UCSD-AML1 (cell line): ENCODE results near the gene MEPCE.
A peak's percentile ranks its signal among the peaks of the same experiment; 100 is the strongest.
"Not testable (repeated sequence)": the region's sequence is repeated elsewhere in the genome, so short reads cannot be mapped to it uniquely, and the experiment has no call there.

ENCODE experiments used
- DNase-seq: peaks from one replicate; lab custom pipeline; 2025; ENCODE audit not compliant: unreplicated experiment; lab: John Stamatoyannopoulos, UW

Gene MEPCE

DNA sequence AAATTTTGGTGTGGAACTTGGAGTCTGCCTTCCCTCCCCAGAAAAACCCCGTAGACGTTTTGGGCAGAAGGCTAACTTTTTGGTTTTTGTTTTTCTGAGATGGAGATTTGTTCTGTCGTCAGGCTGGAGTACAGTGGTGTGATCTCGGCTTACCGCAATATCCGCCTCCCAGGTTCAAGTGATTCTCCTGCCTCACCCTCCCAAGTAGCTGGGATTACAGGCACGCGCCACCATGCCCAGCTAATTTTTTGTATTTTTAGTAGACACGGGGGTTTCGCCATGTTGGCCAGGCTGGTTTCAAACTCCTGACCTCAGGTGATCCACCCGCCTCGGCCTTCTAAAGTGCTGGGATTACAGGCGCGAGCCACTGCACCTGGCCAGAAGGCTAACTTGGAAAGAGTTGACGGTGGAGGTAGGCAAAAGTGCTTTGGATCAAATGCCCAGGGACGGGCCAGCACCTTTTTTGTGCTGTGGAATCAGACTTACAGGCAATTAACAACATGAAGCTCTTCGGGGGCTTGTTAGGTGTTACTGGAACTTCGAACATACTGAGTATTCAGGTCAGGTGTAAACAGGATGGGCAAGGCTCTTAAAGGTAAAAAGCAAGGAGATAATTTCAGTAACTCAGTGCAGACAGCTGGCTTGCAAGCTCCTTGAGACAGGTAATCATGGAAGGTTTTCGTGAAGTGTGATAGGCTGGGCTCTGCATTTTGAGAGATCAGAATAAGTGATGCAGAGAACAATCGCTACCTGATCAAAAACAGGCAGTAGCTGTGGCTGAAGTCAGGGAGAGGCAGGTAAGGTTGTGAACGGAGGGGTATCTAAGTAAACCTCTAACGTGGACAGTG lies 4.9 kb downstream of the MEPCE start:
- no peak for DNase-seq

DNA sequence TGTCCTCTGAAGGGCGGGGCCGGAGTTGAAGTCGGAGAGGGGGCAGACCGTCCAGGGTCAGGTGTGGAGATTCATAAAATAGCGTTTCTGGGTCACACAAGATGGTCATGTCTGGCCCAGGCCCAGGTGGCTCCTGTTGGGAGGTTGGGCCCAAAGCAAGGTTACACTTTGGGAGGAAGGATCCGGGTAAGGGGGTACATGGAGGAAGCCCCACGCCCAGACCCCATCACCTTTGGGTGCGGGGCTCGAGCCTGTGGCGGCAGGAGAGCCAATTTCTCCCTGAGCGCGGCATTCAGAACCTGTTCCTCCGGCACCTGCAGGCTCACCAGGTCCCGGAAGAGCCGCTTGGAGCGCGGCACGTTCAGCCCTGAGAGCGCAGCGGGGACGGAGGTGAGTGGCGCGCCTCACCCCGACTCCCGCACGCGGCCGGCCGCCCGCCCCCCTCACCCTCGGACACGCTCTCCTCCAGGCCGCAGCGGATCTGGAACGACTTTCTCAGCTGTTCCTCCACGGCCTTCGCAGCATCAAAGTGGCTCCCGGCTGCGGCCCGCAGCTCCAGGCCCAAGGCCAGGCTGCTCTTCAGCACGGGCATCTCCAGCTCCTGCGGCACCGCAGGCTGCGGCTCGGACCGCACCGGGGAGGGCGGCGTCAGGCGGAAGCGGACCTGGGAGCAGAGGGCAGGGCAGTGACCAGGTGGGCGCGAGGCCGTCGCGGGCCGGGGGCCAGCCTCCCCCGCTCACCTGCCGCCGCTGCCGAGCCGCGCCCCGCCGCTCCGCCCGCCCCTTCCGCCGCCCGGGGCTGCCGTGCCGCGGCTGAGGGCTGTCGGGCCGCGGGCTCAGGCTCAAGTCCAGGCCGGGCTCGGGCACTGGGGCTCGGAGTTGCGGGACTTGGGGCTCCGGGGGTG lies 6.0 kb downstream of the MEPCE start:
- DNase-seq = peak; percentile 36

DNA sequence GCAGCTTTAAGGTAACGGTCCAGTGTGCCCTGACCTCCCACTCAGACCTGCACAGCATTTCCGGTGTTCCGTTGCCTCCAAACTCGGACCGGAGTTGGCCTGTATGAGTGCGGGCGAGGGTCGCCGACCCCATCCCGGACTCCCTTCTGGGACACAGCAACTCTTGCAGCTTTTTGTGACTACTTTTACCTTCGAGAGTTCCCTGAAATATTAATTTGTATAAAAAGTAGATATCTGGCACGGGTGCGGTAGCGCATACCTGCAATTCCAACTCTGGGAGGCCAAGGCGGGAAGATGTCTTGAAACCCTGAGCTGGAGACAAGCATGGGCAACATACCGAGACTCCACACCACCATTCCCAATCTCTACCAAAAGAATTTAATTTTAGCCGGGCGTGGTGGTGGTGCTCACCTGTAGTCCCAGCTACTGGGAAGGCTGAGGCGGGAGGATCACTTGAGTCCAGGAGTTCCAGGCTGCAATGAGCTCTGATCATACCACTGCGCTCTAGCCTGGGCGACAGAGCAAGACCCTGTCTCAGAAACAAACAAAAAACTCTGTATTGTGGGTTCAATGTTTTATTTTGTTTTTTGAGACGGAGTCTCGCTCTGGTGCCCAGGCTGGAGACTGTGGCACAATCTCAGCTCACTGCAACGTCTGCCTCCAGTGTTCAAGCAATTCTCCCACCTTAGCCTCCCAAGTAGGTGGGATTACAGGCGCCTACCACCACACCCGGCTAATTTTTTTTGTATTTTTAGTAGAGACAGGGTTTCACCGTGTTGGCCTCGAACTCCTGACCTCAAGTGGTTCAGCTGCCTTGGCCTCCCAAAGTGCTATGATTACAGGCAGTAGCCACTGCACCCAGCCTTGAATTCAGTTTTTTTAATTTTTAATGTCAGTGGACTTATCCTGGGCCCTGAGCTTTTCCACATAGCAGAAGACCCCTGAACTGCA lies 7.8 kb downstream of the MEPCE start:
- no peak for DNase-seq

DNA sequence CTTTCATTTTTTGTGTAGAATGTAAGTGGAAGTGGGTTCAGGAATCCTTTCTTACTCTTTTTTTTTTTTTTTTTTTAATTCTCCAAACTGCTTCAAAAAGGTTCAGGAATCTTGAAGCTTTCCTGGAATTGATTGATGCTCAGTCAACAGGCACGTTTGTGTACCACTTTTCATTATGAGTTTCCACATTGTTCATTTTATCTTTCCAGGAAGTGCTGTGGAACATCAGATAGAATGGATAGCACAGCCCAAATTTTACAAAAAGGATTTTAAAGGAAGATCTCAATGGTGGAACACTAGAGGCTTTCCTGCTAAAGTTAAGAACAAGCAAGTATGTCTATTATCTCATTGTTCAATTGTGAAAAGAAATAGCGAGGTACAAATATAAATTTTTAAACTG lies 8.5 kb downstream of the MEPCE start:
- DNase-seq = no peak

DNA sequence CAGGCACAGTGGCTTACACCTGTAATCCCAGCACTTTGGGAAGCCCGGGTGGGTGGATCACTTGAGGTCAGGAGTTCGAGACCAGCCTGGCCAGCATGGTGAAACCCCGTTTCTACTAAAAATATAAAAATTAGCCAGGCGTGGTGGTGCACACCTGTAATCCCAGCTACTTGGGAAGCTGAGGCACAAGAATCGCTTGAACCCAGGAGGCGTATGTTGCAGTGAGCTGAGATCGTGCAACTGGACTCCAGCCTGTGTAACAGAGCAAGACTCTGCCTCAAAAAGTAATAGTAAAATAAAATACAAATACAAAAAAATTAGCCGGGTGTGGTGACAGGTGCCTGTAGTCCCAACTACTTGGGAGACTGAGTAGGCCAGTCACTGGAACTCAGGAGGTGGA lies 9.1 kb downstream of the MEPCE start:
- DNase-seq = not testable (repeated sequence)

- not testable (repeated sequence) for DNase-seq
These were observed 9.6 kb downstream of the MEPCE start for GRCh38 chr7:100439244-100439643.

GRCh38 chr7:100441641-100442535 lies 12.3 kb downstream of the MEPCE start:
- DNase-seq = no peak

- DNase-seq = no peak
These were observed 13.6 kb downstream of the MEPCE start for GRCh38 chr7:100443096-100443840.

GRCh38 chr7:100444311-100445278 lies 15.0 kb downstream of the MEPCE start:
- peak; percentile 31 for DNase-seq

- no peak for DNase-seq
These were observed 16.4 kb downstream of the MEPCE start for GRCh38 chr7:100446040-100446439.

- not testable (repeated sequence) for DNase-seq
These were observed 17.7 kb downstream of the MEPCE start for GRCh38 chr7:100447363-100447762.

DNA sequence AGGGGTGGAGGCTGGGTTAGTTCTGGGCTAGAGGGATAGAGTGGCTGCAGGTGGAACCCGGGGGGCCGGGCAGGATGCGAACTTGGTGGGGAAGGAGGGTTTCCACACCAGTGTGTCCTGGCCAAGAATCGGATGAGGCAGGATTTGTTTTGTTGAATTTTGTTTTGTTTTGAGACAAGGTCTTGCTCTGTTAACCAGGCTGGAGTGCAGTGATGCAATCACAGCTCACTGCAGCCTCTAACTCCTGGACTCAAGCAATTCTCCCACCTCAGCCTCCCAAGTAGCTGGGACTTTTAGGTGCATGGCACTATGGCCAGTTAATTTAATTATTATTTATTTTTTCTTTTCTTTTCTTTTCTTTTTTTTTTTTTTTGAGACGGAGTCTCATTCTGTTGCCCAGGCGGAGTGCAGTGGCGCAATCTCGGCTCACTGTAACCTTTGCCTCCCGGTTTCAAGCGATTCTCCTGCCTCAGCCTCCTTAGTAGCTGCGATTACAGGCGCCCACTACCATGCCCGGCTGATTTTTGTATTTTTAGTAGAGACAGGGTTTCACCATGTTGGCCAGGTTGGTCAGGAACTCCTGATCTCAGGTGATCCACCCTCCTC lies 19.7 kb downstream of the MEPCE start:
- DNase-seq = no peak

- no peak for DNase-seq
These were observed 22.9 kb downstream of the MEPCE start for GRCh38 chr7:100452513-100452912.

- DNase-seq = not testable (repeated sequence)
These were observed 24.2 kb downstream of the MEPCE start for GRCh38 chr7:100453854-100454253.

GRCh38 chr7:100455206-100455605 lies 25.6 kb downstream of the MEPCE start:
- DNase-seq = no peak

DNA sequence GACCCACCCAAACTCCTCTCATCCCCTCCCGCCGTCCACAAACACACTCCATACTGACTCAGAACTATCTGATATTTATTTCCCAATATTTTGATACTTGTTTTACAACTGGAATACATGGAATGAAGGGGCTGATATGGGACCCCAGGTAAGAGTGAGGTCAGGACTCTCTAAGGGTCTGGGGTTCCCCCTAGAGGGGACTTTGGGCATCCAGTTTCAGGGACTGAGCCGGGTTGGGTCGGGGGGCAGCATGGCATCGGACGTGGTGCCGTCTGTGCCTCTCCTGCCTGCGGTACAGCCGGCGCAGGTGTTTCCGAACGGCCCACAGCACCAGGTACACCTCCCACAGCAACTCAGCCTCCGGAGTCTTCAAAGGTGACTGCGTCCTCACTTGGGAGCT lies 26.9 kb downstream of the MEPCE start:
- DNase-seq = no peak

DNA sequence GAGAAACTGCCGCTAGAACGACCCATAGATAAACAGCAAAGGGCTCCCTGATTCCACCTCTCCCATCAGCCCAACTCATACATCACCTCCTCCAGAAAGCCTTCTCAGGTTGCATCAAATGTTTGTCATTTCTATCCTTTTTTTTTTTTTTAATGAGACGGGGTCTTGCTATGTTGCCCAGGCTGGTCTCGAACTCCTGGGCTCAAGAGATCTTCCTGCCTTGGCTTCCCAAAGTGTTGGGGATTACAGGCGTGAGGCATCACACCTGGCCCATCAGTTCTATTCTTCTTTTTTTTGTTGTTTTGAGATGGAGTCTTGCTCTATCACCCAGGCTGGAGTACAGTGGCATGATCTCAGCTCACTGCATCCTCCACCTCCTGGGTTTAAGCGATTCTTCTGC lies 27.4 kb downstream of the MEPCE start:
- no peak for DNase-seq
